Measurements from ENCODE around the gene EVL. TPM values are rescaled to one million over a fixed set of nuclear protein-coding genes. Genes with fewer than 3 reads are reported as not detected.
"Not testable (repeated sequence)": the region's sequence is repeated elsewhere in the genome, so short reads cannot be mapped to it uniquely, and the experiment has no call there.

The EVL gene
- polyA plus RNA-seq, 1 experiment: 18.6 TPM

DNA sequence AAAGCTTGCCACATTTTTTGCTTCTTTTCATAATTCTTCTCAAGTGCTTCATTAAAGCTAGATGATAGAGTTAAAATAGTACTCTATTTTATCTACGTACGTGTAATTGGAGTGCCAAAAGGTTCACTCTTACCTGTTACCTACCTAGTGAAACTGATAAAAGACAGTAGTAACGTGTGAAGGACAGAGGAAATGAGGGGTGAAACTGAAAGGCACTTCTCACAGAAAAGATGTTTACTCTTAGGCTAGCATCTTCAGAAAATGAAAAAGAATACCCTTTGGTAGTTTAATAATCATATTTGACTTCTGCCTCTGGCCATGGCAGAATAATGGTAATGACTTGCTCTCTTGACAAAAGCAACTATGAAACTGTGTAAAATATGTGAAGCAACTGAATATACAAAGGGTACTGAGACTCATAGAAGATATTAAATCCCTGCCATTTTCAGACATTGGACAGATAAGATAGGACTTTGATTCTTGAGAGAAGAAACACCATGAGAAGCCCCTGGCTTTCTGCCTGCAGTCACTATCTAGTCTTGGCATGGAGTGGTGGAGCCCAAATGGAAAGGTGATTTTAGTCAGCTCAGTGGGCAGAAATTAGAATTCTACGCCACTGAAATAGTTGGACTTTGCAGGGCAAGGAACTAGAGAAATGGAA lies 6.3 kb upstream of the EVL start:
- ChIA-PET CTCF (interaction anchor here (0.7 to 0.8 kb wide), 2 partner anchors 23 to 146 kb away, joined by 3 read pairs; no protein-coding TSS in a partner anchor), POLR2A (no interaction called here)
- TF ChIP-seq, protein P1, sequence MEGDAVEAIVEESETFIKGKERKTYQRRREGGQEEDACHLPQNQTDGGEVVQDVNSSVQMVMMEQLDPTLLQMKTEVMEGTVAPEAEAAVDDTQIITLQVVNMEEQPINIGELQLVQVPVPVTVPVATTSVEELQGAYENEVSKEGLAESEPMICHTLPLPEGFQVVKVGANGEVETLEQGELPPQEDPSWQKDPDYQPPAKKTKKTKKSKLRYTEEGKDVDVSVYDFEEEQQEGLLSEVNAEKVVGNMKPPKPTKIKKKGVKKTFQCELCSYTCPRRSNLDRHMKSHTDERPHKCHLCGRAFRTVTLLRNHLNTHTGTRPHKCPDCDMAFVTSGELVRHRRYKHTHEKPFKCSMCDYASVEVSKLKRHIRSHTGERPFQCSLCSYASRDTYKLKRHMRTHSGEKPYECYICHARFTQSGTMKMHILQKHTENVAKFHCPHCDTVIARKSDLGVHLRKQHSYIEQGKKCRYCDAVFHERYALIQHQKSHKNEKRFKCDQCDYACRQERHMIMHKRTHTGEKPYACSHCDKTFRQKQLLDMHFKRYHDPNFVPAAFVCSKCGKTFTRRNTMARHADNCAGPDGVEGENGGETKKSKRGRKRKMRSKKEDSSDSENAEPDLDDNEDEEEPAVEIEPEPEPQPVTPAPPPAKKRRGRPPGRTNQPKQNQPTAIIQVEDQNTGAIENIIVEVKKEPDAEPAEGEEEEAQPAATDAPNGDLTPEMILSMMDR (IDR thresholded peaks at IDR 0.05; ENCODE audit: insufficient read depth, low read depth, low read length): no peak
- no peak for DNase-seq (ENCODE audit: low read depth)
- H3K36me3 ChIP-seq (ENCODE audit: control insufficient read depth, insufficient read depth, low read length): no peaks in the 10 kb centered on the region
- no peaks in the 10 kb centered on the region; the same call in 1 of the 2 replicates for H3K27me3 ChIP-seq (ENCODE audit: control insufficient read depth, insufficient read depth, low read length)
- no peak overlapping the region for H3K4me3 ChIP-seq (ENCODE audit: low read depth, low read length)

DNA sequence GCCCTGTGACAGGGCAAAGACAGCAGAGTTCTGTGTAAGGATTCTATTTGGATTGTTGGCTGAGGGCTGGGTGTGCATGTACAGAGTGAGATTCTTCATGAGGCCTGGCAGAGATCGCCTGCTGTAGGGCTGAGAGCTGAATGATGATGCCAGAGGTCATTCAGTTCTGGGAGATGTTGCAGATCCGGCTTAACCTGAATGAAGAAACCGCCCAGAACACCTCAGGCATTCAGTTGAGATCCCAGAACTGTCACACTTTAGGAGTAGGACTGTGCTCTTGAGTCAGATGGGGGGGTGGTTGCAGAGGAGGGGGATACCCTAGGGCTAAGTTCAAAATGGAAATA lies 5.8 kb upstream of the EVL start:
- TF ChIP-seq, protein P1 (IDR thresholded peaks at IDR 0.05; ENCODE audit: insufficient read depth, low read depth, low read length): no peak
- ChIA-PET POLR2A (no interaction called here), CTCF (interaction anchor here (0.7 to 0.8 kb wide), 2 partner anchors 23 to 146 kb away, joined by 3 read pairs; no protein-coding TSS in a partner anchor)
- Histone ChIP-seq H3K4me3 (ENCODE audit: low read depth, low read length) (no peak overlapping the region), H3K36me3 (ENCODE audit: control insufficient read depth, insufficient read depth, low read length) (no peaks in the 10 kb centered on the region), H3K27me3 (ENCODE audit: control insufficient read depth, insufficient read depth, low read length) (no peaks in the 10 kb centered on the region; the same call in 1 of the 2 replicates)
- no peak for DNase-seq (ENCODE audit: low read depth)

DNA sequence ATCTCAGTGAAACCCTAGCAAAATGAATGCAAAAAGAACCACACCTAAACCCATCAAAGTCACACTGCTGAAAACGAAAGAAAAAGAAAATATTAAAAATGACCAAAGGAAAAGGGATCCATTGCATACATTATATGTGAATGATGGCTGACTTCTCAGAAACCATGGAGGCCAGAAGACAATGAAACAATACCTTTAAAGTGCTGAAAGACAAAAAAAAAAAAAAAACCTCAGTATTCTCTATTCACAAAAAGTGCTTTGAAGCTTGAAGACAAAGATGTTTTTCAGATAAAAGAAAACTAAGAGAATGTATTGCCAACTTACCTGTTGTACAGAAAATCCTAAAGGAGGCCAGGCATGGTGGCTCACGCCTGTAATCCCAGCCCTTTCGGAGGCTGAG lies 4.5 kb upstream of the EVL start:
- no peak overlapping the region for H3K4me3 ChIP-seq (ENCODE audit: low read depth, low read length)
- no peaks in the 10 kb centered on the region for H3K36me3 ChIP-seq (ENCODE audit: control insufficient read depth, insufficient read depth, low read length)
- DNase-seq (ENCODE audit: low read depth): no peak
- TF ChIP-seq, protein P1 (IDR thresholded peaks at IDR 0.05; ENCODE audit: insufficient read depth, low read depth, low read length): no peak
- no peaks in the 10 kb centered on the region; the same call in 1 of the 2 replicates for H3K27me3 ChIP-seq (ENCODE audit: control insufficient read depth, insufficient read depth, low read length)
- ChIA-PET CTCF (interaction anchor here (1.0 kb wide), 1 partner anchor 11 kb away, joined by 4 read pairs; no protein-coding TSS in a partner anchor), POLR2A (no interaction called here)

DNA sequence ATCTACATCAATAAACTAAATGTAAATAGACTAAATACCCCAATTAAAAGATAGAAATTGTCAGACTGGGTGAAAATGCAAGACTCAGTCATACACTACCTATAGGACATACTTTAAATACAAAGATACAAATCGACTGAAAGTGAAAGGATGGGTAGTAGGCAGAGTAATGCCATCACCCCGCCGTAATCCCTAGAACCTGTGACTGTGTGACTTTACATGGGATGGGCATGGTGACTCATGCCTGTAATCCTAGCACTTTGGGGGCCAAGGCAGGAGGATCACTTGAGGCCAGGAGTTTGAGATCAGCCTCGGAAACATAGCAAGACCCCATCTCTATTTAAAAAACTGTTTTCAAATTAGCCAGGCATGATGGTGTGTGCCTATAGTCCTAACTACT lies 2.6 kb upstream of the EVL start:
- Histone ChIP-seq H3K36me3 (ENCODE audit: control insufficient read depth, insufficient read depth, low read length) (no peaks in the 10 kb centered on the region), H3K27me3 (ENCODE audit: control insufficient read depth, insufficient read depth, low read length) (no peaks in the 10 kb centered on the region), H3K4me3 (ENCODE audit: low read depth, low read length) (no peak overlapping the region)
- CTCF ChIA-PET: interaction anchor here (1.3 to 1.5 kb wide), 2 partner anchors 9 to 12 kb away, joined by 5 to 9 read pairs; no protein-coding TSS in a partner anchor
- TF ChIP-seq, protein P1 (IDR thresholded peaks at IDR 0.05; ENCODE audit: insufficient read depth, low read depth, low read length): no peak
- DNase-seq (ENCODE audit: low read depth): no peak
- POLR2A ChIA-PET: no interaction called here

DNA sequence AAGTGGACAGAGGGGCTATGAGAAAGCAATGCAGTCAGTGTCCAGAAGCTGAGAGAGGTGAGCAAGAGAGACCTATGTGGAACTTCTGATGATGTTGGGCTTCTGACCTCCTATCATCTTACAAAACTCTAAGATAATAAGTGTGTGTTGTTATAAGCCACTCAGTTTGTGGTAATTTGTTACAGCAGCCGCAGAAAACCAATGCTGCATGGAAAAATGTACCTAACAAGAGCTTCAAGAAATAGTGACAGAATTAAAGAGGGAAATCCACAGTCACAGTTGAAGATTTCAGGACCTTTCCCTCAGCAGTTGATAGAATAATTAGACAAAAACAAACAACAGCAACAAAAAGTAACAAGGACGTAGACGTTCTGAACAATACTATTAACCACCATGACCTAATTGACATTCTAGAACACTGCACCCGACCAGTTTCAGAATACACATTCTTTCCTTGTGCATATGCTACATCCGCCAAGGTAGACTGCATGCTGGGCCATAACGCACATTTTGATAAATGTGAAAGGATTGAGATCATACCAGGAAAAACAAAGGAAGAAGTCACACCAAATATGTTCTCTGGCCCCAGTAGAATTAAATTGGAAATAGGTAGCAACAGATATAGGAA lies 1.8 kb upstream of the EVL start:
- H3K4me3 ChIP-seq (ENCODE audit: low read depth, low read length): no peak overlapping the region
- DNase-seq (ENCODE audit: low read depth): no peak

DNA sequence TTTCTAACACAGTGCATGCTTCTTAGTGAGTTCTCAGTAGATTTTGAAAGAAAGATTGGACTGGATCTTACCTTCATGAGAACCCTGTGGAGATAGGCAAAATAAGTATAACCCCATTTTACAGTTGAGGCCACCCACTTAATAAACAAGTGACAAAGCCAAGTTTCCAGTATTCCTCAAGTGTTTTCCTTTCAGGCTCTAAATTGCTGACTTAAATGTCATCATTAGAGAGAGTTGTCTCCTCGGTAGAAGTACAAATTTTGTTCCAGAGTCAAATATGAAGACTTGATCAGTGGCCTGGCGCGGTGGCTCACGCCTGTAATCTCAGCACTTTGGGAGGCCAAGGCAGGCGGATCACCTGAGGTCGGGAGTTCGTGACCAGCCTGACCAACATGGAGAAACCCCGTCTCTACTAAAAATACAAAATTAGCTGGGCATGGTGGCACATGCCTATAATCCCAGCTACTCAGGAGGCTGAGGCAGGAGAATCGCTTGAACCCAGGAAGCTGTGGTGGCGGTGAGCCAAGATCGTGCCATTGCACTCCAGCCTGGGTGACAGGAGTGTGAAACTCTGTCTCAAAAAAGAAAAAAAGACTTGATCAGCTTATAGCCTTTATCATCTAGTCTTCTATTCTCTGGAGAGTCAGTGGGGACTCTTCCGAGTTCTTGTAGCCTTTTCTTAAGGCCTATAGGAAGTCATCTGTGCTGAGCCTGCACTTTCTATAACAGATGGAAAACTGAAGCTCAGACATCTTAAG lies 708 bp upstream of the EVL start:
- POLR2A ChIA-PET; H3K4me3 ChIP-seq (ENCODE audit: low read depth, low read length); H3K36me3 ChIP-seq (ENCODE audit: control insufficient read depth, insufficient read depth, low read length); DNase-seq (ENCODE audit: low read depth); H3K27me3 ChIP-seq (ENCODE audit: control insufficient read depth, insufficient read depth, low read length): not testable (repeated sequence)
- CTCF ChIA-PET: interaction anchor here (1.0 kb wide), 1 partner anchor 40 kb away, joined by 3 read pairs; no protein-coding TSS in a partner anchor

More for the DNA sequence above, 1.8 kb upstream of the EVL start:
- ChIA-PET POLR2A (no interaction called here), CTCF (interaction anchor here (1.3 kb wide), 1 partner anchor 8 kb away, joined by 5 read pairs; no protein-coding TSS in a partner anchor)
- TF ChIP-seq, protein P1 (IDR thresholded peaks at IDR 0.05; ENCODE audit: insufficient read depth, low read depth, low read length): no peak
- no peaks in the 10 kb centered on the region for H3K36me3 ChIP-seq (ENCODE audit: control insufficient read depth, insufficient read depth, low read length)
- H3K27me3 ChIP-seq (ENCODE audit: control insufficient read depth, insufficient read depth, low read length): no peaks in the 10 kb centered on the region

All from BJ (cell line).